GM12873 (cell line): ENCODE results near the gene CAMTA1.

Experiments used
- TF ChIP-seq, protein P1 (sequence below): IDR thresholded peaks from 2 replicates; pipeline ENCODE4 v1.5.1; 2012; ENCODE audit warnings: low read depth, mild to moderate bottlenecking, moderate library complexity, low read length, control low read depth; ENCODE audit not compliant: insufficient read depth; ENCODE audit errors: missing control alignments

CAMTA1 gene

DNA sequence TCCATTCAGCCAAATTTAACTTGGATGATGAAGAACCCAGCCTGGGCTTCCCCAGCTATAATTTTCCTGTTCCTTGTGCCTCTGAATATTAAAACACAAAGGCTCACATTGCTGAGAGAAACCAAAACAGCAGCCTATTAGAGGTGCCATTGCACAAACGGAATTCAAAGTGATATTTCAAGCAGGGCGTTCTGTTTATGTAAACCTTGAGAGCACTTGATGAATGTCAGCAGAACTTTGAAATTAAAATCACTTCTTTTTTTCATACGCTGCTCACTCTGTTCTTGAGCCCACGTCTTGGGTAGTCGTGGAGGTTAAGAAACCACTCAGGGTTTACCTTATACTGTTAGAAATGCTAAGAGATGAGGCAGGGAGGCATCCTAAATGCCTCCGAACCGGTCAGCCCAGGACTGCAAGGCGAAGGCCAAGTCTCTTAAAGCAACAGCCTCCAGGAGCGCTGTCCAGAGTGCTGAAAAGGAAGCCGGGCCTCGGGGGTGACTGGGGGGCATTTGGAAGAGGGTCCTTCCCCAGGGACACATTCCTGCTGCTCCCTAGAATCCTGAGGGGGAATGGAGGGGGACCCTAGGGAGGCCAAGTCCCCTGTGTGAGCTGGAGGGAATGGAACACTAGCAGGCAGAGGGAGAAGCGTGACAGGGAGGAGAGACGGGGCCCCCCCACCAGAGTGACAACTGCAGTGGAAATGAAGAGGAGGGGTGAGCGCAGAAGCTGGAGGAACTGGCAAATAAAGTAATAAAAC is 831.0 kb downstream of the CAMTA1 start:
- TF ChIP-seq, protein P1, sequence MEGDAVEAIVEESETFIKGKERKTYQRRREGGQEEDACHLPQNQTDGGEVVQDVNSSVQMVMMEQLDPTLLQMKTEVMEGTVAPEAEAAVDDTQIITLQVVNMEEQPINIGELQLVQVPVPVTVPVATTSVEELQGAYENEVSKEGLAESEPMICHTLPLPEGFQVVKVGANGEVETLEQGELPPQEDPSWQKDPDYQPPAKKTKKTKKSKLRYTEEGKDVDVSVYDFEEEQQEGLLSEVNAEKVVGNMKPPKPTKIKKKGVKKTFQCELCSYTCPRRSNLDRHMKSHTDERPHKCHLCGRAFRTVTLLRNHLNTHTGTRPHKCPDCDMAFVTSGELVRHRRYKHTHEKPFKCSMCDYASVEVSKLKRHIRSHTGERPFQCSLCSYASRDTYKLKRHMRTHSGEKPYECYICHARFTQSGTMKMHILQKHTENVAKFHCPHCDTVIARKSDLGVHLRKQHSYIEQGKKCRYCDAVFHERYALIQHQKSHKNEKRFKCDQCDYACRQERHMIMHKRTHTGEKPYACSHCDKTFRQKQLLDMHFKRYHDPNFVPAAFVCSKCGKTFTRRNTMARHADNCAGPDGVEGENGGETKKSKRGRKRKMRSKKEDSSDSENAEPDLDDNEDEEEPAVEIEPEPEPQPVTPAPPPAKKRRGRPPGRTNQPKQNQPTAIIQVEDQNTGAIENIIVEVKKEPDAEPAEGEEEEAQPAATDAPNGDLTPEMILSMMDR, result no peak

DNA sequence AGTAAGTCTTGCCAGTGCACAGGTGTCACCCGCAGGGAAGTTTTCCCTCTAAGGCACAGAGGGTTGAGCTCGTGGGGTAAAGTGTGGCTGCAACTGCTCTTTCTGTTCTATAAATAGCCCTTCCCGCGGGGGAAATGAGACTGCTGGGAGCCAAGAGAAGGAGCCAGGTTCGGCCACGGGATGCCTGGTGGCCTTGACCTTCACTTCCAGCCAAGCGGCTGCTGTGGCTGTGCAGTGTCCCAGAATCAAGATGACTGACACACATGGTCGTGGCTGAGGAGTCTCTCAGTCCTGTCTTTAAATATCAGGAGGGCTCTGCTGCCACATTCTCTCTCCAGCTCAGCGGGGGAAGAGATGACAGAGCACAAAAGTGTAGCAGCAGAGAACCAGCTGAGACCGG is 831.7 kb downstream of the CAMTA1 start:
- TF ChIP-seq, protein P1, result no peak

DNA sequence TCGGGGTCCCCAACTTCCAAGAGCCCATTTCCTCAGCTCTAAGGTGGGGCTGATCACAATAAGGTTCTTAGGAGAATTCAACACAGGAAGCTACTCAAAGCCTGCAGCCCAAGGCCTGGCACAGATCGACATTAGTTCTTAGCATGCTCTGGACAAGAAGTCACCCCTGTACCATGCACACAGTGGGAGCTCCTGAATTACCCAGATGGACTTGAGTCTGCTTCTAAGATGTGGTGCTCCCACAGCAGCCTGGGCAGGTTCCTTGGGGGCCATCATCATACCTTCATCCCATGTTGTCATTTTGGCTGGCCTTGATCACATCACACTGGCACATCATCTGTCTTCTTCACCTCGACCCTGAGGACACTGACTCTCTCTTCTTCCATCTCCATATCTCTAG is 832.6 kb downstream of the CAMTA1 start:
- TF ChIP-seq, protein P1, result no peak

DNA sequence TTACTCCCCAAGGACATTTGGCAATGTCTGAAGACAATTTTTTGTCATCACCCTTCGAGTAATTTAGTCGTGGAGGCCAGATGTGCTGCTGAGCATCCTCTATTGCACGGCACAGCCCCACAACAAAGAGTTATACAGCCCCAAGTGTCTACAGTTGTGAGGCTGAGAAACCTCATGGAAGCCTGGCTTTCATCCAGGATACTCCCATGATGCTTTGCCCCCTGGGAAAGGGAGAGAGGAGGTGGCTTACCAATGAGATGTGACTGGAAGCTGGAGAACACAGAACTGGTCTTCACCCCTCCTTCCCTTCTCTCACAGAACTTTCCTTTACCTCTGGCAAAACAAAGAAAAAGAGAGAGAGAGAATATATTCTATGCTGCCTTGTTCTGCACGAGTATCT is 834.9 kb downstream of the CAMTA1 start:
- TF ChIP-seq, protein P1, result no peak

DNA sequence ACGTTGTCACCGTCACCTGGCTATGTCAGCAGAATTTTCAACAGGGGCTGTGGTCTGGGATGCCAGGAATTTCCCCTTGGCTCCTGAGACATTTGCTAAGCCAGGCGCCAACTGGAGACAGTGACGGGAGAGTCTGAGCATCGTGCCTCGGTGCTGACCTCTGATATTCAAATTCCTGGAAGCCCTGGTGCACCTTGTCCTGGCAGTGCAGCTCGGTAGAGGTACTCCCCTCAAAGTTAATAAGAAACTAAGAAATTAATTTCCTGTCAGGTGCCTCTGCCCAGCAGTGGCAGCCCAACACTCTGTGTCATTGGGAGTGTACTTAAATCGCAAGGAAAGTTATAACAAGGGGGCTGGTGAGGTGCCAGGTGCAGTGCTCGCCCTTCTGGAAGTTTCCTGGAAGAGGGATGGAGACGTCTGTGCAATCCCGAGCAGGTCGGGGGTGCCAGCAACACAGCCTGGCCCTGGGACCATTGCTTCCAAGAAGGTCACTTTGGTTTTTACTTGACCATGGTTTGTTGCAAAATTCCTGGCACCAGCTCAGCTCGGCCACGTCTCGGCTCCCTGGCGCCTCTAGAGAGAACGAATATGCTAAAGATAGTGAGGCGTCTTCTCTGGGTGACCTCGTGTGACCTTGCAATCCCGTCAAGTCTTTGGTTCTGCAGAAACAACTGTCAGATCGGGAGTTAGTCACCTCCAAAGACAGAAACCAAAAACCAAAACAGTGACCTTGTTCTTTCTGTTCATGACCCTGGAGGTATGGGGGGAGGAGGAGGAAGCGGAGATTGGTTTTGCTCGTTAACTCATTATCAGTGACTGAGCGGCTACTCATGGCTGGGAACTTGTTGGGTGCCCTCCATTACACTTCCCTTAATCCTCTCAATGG is 836.3 kb downstream of the CAMTA1 start:
- TF ChIP-seq, protein P1, result no peak

DNA sequence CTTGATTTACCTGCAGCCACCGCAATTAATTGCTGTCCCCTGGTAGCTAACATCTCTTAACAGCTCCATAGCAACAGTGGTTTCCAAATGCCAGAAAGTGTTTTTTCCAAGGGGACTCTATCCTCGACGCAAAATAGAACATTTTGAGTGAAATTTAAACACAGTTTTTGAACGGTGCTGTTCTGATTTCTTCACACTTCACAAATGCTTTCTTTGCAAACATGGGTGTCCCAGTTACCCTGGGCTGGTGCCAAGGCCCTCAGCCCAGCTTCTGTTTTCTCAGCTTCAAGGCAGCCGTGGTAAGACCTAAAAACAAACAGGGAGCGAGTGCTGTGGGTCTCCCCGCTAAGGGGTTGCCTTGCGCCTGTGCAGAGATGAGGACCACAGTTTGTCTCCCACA is 838.6 kb downstream of the CAMTA1 start:
- TF ChIP-seq, protein P1, result no peak

DNA sequence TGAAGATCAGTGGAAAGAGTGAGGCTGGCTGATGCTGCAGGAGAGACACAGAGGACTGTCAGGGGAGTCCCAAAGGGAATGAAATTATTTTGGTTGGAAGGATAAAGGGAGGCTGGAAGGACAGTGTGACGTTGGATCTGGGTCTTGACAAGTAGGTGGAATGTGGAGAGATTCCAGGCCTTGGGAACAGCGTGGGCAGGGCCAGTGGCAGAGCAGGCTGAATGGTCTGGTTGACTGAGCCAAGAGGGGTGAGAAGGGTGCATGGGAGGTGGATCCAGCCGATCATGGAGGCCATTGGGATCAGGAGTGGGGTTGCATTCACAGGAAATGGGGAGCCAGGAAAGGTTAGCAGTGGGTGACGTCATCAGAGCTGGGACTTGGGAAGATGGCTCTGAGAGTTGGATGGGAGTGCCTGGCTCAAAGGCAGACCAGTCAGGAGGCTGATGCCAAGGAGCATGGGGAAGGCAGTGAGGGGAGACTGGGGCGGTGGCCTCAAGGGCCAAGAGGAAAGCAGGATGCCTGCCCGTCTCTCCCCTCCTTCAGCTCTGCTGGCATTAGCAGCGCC is 839.6 kb downstream of the CAMTA1 start:
- TF ChIP-seq, protein P1, result no peak
